ENCODE data around the gene SELENOV.

- TF ChIP-seq POLR2A (IDR thresholded peaks at IDR 0.05) (no peak), CTCF (IDR thresholded peaks at IDR 0.05) (no peak)
These were observed 40.9 kb downstream of the SELENOV start for GRCh38 chr19:39555883-39556282.

Measured in thyroid gland (tissue), 4 donors.